ENCODE measurements around the gene PLK2.

PLK2 gene

DNA sequence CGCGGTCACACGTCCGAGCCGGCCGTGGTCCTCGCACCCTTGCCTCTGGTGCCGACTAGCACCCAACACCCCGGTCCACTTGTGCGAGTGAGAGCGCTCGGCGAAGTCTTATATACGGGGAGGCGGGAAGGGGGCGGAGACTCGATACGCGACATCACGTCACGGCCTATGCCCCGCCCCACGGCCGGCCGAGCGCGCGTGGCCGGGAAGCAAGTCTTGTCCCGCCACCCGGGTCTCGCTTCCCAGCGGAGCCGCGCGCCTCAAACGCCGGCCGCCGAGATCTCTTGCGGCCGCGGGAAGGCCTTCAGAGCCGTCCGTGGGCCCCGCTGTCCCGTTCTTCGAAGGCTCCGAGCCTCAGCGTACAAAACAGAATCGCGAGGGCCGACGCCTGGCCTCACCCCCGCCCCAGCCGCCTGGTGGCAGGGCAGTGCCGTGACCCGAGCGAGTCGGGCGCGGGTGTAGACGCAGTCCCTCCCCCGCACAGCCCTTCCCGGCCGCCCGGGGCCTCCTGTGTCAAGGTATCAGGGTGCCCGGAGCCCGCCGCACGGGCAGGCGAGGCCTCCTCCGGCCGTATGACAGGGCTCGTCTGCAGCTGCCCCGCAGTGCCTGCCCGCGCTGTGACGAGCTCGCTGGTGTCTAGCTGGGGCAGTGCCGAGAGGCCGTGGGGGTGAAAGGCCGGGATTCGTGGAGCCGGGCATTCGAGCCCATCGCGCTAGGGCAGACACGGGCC, at the start of gene PLK2:
Gene PLK2, minus strand, starts transcription at position 85 of the 730 bp plus-strand sequence. CDS start 127 bp downstream, outside the sequence.
- in situ Hi-C loops (cut with HindIII; ENCODE audit: low pct_unique_long_range_greater_than_20kb, low sequenced_read_pairs), result no loop called here
- DNase-seq (ENCODE audit: low read depth in 1 of 2, low spot score in 1 of 2), result peak; percentile 82 to 97
- TF ChIP-seq JUND (IDR thresholded peaks at IDR 0.05; ENCODE audit: low read depth), result no peak; the same call in 1 of the 2 replicates

DNA sequence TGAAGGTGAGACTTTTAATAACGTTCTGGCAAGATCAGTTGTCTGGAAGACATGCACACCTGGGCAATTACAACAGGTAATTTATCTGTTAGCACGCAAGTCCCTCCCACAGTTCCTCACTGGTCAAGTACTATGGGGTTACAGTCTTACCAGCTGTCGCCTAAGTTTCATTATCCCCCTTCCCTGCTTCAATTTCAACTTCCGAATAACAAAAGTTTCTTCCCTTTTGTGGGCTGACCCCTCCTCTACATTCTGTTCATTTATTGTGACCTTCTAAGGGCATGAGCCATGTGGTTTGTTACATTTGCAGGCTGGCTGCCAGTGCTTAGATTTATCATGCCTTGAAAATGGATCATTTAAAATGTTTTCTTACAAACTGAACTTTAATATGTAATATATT, 47.8 kb upstream of the PLK2 start:
- TF ChIP-seq JUND (IDR thresholded peaks at IDR 0.05; ENCODE audit: low read depth), result no peak
- in situ Hi-C loops (cut with HindIII; ENCODE audit: low pct_unique_long_range_greater_than_20kb, low sequenced_read_pairs), result no loop called here
- no peak for DNase-seq (ENCODE audit: low read depth in 1 of 2, low spot score in 1 of 2)

DNA sequence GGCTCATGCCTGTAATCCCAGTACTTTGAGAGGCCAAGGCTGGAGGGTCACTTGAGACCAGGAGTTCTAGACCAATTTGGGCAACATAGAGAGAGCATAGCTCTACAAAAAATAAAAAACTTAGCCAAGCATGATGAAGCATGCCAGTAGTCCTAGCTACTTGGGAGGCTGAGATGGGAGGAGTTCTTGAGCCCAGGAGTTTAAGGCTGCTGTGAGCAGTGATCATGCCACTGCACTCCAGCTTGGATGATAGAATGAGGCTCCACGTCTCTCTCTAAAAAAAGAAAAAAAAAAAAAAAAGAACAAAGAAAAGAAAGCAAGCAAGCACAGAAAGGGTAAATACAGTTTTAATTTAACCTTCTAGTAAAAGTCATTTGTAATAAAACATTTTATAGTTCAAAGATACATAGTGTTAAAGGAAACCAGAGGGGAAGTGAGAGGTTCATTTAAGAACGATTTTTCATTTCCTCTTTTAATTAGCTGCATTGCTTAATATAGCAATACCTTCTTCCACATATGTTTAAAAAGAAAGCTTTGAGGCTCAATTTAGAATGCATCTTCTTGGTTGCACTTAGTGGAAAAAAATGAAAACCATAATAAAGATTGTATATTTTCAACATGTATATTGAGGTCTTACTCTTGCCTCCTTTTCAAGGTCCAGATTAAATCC, 46.2 kb upstream of the PLK2 start:
- no peak for TF ChIP-seq JUND (IDR thresholded peaks at IDR 0.05; ENCODE audit: low read depth)
- in situ Hi-C loops (cut with HindIII; ENCODE audit: low pct_unique_long_range_greater_than_20kb, low sequenced_read_pairs), result no loop called here
- no peak for DNase-seq (ENCODE audit: low read depth in 1 of 2, low spot score in 1 of 2)

- no peak for TF ChIP-seq JUND (IDR thresholded peaks at IDR 0.05; ENCODE audit: low read depth)
- in situ Hi-C loops (cut with HindIII; ENCODE audit: low pct_unique_long_range_greater_than_20kb, low sequenced_read_pairs), result no loop called here
- no peak for DNase-seq (ENCODE audit: low read depth in 1 of 2, low spot score in 1 of 2)
Measured at GRCh38 chr5:58505502-58505901, 45.6 kb upstream of the PLK2 start.

GRCh38 chr5:58504766-58505165, 44.9 kb upstream of the PLK2 start:
- no peak for TF ChIP-seq JUND (IDR thresholded peaks at IDR 0.05; ENCODE audit: low read depth)
- DNase-seq (ENCODE audit: low read depth in 1 of 2, low spot score in 1 of 2), result no peak
- in situ Hi-C loops (cut with HindIII; ENCODE audit: low pct_unique_long_range_greater_than_20kb, low sequenced_read_pairs), result no loop called here

DNA sequence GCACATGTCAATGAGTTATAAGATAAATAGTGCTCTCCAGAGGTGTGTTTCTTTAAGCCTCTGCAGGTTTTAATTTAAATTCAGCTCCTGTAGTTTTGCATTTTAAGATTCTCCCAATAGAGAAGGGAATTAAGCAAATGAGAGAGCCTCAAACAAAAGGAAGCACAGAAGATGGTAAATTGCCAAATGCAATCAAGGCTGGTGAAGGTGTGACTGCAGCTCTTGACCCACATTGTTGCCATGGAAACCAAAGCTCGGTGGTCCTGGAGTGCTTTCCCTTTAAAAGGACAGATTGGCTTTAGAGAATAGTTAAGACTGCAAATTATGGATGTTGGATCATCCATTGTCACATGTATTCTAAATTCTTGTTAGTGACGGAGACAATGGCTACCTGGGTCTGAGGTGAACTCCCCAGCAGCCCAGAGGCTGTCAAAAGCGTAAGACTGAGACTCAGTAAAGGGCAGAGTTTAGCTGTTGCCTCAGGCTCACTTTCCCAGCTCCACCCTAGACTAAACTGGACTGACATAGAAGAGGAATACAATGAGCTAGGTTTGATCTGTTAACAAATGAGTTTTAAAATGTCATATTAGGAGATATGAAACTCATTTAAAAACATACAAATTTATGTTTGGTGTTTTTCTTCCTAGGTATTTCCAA, 43.6 kb upstream of the PLK2 start:
- no peak for DNase-seq (ENCODE audit: low read depth in 1 of 2, low spot score in 1 of 2)
- TF ChIP-seq JUND (IDR thresholded peaks at IDR 0.05; ENCODE audit: low read depth), result no peak
- in situ Hi-C loops (cut with HindIII; ENCODE audit: low pct_unique_long_range_greater_than_20kb, low sequenced_read_pairs), result no loop called here

DNA sequence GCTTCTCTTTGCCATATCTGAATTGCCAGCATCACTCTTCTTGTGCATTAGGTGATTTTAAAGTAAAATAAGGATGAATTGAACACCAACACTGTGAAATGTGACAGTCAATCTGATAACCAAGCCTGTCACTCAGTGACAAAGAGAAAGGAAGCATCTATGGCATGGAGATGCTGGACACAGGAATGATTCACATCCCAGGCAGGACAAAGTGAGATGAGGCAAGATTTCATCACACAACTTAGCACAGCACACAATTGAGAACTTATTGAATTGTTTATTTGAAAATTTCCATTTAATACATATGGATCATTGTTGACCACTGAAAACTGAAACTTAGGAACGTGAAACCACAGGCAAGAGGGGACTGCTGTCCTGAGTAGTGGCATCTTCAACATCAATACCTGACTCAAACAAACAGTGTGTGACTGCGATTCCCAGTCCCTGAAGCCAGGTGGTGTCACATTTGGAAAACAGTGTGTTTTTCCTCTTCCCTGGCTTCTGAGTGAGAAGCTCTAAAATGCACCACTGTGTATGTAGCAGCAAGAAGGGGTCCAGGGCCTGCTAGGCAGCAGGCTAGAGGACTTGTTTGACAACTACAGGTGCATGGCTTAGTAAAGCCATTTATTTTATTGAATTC, 42.0 kb upstream of the PLK2 start:
- DNase-seq (ENCODE audit: low read depth in 1 of 2, low spot score in 1 of 2), result peak; percentile 4 to 43
- no peak for TF ChIP-seq JUND (IDR thresholded peaks at IDR 0.05; ENCODE audit: low read depth)
- in situ Hi-C loops (cut with HindIII; ENCODE audit: low pct_unique_long_range_greater_than_20kb, low sequenced_read_pairs), result no loop called here

- in situ Hi-C loops (cut with HindIII; ENCODE audit: low pct_unique_long_range_greater_than_20kb, low sequenced_read_pairs), result no loop called here
- no peak for TF ChIP-seq JUND (IDR thresholded peaks at IDR 0.05; ENCODE audit: low read depth)
- DNase-seq (ENCODE audit: low read depth in 1 of 2, low spot score in 1 of 2), result no peak
Measured at GRCh38 chr5:58499941-58500340, 40.1 kb upstream of the PLK2 start.

DNA sequence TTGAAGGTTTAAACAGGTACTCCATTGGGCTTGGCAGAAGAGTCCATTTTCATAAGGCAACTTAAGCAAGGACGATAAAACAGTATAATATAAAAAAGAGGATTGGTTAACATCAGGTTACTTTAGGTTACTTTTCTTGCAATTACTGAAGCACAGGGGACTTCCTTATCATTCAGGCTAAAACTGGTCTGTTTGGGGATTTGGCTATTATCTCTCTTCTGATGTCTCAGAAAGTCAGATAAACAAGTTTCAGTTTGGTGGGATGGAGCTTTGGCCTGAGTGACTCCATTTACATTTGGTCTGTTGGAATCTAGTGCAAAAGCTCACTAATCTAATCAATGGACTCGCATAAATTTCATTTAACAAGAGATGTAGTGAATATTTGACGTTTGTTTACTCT, 39.3 kb upstream of the PLK2 start:
- in situ Hi-C loops (cut with HindIII; ENCODE audit: low pct_unique_long_range_greater_than_20kb, low sequenced_read_pairs), result no loop called here
- TF ChIP-seq JUND (IDR thresholded peaks at IDR 0.05; ENCODE audit: low read depth), result no peak
- DNase-seq (ENCODE audit: low read depth in 1 of 2, low spot score in 1 of 2), result no peak

DNA sequence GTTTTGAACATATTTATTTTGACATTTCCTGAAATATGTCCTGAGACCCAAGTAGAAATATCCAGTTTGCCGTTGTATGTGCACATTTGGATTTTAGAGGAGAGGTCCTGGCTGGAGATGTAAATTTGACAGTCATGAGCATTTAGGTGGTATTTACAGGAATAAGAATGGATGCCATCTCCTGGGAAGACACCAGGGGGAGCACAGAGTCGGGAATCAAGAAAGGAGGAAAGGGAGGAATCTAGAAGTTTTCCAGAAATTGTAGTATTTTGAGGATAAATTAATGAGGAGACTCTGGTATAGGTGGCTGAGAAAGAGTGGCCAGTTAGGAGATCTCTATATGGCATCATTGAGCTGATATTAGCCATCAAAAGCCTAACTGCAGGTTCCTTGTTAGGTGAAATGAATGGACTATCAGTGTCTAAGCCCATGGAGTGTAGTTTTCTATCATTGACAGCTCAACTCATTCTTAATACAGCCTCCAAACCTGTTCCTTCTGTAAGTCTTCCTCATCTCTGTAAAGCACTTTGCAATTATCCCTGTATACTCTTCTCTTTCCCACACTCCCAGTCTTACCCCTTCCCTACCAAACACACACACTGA, 38.6 kb upstream of the PLK2 start:
- peak; percentile 16 to 48 for DNase-seq (ENCODE audit: low read depth in 1 of 2, low spot score in 1 of 2)
- in situ Hi-C loops (cut with HindIII; ENCODE audit: low pct_unique_long_range_greater_than_20kb, low sequenced_read_pairs), result no loop called here

GRCh38 chr5:58497921-58498320, 38.0 kb upstream of the PLK2 start:
- no peak for DNase-seq (ENCODE audit: low read depth in 1 of 2, low spot score in 1 of 2)
- no peak for TF ChIP-seq JUND (IDR thresholded peaks at IDR 0.05; ENCODE audit: low read depth)
- in situ Hi-C loops (cut with HindIII; ENCODE audit: low pct_unique_long_range_greater_than_20kb, low sequenced_read_pairs), result no loop called here

More for the DNA sequence above, 38.6 kb upstream of the PLK2 start:
- TF ChIP-seq JUND (IDR thresholded peaks at IDR 0.05; ENCODE audit: low read depth), result no peak

DNA sequence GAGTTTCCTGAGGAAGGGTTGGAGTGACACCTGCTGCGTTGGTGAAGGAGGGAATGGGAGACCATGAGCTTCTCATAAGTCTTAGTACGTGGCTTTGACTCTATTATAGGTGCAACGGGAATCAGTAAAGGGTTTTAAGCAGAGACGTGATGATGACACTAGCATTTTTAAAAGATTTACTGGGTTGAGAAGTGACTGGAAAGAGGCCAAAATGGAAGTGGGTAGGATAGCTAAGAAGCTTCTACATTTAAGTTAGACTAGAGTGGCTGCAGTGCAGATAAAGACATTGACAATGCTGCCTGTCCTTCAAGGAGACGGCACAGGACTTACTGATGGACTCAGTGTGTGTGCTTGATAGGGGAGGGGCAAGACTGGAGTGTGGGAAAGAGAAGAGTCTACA, 37.5 kb upstream of the PLK2 start:
- TF ChIP-seq JUND (IDR thresholded peaks at IDR 0.05; ENCODE audit: low read depth), result no peak
- in situ Hi-C loops (cut with HindIII; ENCODE audit: low pct_unique_long_range_greater_than_20kb, low sequenced_read_pairs), result no loop called here
- DNase-seq (ENCODE audit: low read depth in 1 of 2, low spot score in 1 of 2), result no peak

Measured in T47D (cell line).